Fibroblast of gingiva (primary cell): ENCODE measurements around the gene MARK3.

Experiments
- DNase-seq: peaks from one replicate; pipeline ENCODE4 v3.0.0-alpha.2; 2011; ENCODE audit warnings: low read depth

Gene MARK3

DNA sequence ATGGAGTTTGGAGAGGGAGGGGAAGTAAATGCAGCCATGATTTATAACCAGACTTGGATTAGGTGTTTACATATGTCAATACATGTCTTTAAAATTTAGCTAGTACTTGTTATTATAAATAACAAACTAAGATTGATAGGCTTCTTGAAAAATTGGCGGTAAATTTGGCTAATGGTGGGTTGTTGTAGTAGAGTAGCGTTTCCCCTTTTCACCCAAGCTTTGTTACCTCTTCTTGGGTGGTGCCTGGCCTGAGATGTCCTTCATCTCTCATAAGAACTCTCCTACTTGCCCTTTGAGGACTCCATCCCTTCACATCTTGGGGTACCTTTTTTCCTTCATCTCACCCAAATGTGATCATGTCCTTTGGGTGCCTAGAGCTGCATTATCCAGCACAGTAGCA, 11.2 kb downstream of the MARK3 start:
- no peak for DNase-seq

DNA sequence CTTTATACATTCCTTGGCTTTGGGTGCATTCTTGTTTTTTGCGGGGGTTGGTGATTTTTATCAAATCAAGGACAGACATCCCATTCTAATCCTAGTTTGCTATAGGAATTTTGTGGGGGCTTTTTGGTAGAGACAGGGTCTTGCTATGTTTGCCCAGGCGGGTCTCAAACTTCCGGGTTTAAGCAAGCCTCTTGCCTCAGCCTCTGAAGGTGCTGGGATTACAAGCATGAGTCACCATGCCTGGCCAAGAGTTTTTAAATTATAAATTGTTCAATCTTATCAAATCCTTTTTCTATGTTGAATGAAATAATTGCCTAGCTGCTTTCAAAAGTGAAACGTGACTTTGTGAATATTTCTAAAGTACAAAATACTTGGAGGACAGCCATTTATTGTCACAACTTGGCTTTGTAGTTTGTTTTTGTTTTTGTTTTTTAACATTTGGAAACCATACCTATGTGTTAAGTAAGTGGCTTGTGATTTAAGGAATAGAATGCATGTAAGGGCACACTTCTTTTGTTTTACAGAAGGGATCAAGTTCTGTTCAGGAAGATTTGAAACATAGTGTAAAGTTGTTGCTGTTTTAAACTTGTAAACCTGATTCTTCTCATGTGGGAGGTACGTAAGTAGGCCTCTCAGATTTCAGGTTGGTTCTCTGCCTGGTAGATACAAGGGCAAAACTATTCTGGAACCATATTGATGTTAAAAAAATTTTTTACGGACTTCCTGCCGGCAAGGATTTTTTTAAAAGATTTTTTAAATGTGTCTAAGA, 13.4 kb downstream of the MARK3 start:
- DNase-seq: peak; percentile 57

DNA sequence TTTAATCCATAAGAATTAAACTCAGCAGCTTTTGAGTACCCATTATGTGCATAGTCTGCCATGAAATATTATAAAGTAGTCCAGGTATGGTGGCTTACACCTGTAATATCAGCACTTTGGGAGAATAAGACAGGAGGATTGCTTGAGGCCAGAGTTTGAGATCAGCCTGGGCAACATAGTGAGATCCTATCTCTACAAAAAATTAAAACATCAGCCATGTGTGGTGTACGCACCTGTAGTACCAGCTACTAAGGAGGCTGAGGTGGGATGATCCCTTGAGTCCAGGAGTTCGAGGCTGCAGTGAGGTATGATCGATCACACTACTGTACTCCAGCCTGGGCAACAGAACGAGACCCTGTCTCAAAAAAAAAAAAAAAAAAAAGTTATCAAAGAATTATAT, 15.3 kb downstream of the MARK3 start:
- no peak for DNase-seq

DNA sequence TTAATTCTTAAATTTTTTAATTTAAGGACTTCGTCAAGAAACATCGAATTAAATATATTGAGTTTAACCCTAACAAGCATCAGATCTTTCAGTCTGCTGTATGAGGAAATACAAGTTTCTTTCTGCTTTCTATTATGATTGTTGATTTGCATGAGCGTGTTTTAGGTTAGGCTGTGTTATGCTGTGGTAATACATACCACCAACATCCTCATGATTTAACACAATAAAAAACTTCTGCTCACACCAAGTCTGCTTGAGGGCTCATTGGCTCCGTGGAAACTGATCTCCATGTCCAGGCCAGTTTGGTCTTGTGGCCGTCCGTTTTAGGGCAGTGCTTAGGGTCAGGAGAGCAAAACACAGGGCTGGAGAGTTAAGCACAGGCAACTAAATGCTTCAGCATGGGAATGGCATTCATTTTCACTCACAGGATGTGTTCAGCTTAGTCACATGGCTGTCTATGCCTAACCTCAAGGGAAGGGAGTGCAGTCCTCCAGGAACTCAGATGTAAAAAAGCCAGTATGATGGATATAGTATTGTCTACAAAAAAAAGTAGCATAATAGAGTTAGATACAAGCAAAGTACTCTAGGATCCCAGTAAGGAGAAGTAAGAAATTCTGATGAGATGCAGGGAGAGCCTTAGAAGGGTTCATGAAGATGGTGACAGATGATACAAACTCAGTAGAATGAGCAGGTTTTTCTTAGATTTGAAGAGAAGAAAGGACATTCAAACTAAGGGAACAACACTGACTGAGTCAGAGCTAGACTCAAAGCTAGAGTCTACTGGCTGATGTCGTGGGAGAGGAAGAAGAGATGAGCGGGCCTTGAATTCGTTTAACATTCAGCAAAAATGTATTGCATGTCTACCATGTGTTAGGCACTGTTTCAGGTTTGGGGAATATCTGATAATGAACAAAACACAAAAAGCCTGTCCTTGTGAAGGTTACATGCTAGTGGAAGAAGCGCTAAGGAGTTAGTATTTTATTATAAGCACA, 16.3 kb downstream of the MARK3 start:
- peak; percentile 90 for DNase-seq

DNA sequence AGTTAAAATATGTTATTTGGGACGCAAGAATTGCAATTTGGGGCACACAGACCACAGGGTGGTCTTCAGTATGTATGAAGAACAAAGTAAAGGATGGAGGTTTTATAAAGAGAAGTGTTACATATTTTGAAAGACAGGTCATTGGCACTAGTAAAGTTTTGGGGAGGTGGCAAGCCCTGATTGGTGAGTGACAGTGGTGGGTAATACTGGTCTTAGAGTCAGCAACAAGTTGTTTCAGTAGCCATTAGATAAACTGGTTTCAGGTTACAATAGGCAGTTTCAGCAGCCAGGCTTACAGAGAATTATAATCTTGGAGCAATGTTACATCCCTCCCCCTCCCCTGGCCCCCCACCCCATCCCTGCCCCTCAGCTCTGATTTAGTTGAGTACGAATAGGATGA, 17.5 kb downstream of the MARK3 start:
- no peak for DNase-seq

DNA sequence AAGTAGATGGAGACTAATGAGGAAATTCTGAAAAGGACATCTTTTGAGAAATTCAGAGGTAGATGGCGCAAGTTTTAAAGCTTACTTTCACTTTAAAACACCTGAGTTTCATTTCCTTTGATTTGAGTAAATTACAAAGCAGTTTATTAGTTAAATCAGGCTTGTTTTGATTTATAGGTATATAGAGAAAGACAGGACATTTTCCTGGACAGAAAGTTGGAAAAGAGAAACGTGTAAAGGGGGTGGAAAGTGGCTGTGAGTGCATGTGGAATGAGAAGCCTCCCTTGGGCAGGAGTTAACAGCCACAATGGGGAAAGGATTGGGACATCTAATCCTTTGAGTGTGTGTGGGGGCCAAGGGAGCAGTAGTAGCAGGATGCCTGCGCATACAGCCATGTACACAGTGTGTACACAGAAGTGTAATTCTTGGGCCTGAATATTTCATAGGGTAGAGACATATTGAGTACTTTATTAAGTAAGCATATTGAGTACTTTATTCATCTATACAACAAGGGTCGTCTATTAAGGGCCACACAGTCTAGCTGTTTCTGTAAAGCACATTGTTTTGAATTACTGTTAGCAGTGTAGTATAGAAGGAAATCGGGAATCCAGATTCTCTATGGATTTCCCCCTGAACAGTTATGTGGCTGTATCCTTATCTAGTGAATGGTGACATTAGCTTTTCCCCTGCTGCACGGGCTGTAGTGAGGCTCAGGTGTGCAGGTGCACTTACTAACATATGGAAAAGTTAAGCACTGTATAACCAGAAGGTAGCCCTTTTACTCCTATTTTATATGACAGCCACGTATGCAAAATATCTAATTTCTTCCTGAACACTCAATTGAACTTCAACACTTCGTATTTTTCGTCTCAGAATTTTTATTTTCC, 19.1 kb downstream of the MARK3 start:
- peak; percentile 35 for DNase-seq

DNA sequence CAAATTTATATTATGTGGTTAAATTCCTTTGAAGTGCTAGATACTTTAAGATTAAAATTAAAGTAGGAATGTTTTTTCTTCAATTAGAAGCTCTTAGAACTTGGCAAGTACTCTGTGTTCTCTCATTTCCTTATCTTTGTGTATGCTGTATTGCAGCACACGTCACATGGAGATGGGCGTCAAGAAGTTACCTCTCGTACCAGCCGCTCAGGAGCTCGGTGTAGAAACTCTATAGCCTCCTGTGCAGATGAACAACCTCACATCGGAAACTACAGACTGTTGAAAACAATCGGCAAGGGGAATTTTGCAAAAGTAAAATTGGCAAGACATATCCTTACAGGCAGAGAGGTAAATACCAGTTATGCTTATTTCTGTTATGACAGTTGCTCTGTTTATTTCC, 19.7 kb downstream of the MARK3 start:
- no peak for DNase-seq

DNA sequence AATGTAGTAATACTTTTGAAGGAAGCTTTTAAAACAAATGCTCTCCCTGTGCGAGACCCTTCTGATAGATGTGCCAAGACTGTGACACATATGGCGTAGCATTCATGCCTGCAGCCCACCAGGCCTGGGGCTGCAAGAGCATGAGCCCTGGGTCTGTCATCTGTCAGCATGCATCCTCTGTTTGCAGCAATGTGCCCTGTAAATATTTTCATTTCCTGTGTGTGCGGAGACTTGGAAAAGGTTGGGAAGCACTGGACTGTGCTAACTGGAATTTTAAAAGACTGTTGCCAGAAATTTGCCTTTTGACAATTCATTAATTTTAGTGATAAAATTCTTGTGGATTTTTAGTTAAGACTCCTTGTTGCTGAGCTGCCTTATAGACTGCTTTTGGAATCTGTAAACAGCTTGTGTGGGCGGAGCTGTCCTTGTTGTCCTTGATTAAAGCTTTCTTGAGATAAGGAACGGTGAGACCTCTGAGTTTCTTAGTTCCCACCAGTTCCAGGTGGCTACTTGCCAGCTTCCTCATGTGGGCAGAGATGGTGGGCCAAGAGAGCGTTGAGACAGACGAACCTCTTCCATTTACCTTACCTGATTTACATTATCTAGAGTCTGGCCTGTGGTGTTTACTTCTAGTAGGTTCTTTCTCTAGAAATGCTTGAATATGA, 23.4 kb downstream of the MARK3 start:
- no peak for DNase-seq

DNA sequence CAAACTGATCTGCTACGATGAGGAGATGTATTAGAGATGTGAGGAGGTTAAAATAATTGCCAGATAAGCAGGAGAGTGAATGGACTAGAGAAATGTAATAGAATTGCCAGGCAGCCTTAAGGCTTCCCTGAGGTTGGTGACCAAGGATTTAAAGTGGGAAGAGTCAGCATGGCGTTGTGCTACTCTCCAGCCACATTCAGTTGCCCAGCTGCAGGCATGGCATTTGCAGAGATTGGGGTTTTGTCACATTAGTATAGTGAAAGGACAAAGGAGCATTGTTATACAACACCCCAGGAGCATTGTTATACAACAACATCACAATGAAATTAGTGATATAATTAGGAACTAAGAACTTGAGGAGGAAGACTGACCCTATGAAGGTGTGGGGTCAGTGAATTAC, 31.7 kb downstream of the MARK3 start:
- no peak for DNase-seq

DNA sequence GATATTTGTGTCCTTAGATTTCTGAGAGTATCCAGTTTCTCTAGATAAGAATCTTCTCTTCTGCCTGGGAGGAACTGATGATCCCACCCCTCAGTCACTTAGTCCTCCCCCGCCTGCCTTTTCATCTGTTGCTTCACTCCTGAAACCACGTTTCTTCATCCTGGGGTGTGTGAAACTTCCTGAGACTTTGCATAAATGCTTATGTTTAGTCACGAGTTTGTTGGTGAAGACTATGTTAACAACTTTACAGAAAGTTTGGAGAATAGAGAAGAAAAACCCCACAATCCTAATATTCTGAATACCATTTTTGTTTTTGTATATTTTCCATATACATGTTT, 33.2 kb downstream of the MARK3 start:
- peak; percentile 62 for DNase-seq

DNA sequence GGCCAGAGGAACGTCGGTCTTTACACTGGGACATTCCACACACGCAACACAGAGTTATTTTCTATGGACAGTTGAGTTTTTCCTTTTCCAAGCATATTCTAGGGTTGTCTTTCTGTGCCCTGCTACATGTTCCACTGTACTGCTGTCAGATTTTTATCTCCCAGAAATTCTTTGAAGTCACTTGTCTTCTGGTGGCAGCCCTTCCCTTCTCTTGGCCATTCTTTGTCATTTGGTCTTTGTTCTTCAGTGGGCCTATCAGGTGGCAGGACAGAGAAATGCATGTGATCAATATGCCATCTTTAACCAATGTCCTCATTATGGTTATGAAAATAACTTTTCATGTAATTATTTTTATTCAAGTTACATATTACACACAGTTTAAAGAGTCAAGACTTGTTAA, 36.3 kb downstream of the MARK3 start:
- no peak for DNase-seq

DNA sequence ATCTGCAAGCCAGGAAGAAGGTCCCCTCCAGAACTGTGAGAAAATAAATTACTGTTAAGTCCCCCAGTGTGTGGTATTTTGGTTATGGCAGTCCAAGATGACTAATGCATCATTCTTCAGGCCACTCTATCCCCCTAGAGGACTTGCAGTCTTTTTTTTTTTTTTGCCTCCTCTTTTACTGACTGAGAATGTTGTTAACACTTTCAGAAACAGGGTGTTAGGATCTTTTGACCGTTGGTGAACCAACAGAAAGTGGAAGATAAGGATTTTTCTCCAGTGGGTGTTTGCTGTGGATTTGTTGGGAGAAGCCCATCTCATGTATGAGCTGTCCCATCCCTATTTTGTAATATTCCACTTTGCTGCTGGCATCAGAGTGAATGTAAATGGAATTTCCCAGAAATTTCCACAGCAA, 37.8 kb downstream of the MARK3 start:
- peak; percentile 58 for DNase-seq

DNA sequence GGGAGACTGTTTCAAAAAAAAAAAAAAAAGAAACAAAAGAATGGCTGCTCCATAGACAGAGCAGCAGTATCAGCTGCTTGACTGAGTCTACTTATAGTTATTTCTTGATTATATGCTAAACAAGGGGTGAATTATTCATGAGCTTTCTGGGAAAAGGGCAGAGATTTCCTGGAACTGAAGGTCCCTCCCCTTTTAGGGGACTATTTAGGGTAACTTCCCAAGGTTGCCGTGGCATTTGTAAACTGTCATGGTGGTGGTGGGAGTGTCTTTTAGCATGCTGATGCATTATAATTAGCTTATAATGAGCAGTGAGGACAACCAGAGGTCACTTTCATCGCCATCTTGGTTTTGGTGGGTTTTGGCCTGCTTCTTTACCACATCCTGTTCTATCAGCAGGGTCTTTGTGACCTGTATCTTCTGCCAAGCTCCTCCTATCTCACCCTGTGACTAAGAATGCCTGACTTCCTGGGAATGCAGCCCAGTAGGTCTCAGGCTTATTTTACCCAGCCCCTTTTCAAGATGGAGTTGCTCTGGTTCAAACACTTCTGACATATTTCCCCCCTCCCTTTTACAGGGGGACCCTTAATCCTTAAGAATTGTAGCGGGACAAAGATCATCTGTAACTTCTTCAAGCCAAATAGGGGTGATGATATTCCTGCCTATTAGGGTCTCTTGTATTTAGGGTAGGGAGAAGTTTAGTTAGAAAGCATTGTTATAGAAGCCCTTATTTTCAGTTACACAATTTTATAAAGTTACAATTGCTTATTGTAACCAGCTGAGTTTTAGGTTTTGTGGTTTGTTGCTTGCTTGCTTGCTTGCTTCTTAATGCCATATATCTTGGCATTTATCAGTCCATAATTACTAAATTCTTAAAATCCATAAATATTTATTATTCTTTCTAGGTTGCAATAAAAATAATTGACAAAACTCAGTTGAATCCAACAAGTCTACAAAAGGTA, 42.5 kb downstream of the MARK3 start:
- peak; percentile 60 for DNase-seq

DNA sequence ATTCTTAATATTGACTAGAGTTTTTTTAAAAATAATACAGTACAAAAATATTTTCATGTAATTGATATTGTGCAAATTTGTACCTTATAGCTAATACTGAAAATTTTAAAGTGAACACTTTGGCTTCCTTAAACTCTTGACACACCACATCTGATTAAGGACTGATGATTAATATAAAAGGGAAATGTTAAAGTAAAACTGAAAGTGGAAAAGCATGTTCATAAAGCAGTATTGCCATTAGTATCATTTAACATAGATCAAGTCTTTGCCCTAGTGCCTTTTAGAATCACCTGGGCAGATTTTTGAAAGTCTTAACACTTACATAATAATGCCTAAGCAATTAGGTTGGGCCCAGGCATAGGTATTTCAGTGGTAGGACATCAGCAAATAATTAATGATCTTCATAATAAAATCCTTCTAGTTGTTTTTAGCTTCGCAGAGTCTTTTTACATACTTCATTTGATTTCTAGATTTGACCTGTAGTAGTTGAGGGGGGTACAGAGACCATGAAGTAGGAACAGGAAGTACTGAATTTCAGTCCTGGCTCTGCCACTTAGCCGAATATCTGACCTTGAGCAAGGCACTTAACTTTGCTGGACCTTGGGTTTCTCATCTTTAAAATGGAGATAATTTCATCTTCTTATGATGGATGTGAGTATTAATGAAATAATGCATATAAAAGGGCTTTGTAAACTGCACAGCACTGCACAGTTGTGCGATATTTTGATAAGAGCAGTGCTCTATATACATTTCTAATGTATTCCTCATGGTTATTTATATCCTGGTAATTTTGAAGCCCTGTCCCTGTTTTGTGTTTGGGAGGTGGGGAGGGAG, 43.7 kb downstream of the MARK3 start:
- DNase-seq: no peak

DNA sequence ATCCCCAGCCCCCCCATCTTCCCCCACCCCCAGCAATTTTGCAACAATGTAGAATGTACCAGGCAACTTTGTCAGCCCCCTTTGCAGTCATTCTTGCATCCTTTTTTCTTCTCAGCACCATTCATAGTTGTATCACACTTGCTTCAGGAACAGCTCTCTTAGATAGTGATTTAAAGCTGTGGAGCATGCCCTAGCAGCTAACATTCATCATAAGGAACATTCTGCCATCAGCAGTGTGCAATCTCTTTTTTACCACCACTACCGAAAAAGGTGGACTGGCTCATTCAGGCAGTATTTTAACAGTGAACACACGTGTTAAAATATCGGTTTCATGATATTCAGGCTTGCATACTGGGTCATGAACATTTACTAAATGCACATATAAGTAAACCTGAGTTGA, 45.1 kb downstream of the MARK3 start:
- no peak for DNase-seq

DNA sequence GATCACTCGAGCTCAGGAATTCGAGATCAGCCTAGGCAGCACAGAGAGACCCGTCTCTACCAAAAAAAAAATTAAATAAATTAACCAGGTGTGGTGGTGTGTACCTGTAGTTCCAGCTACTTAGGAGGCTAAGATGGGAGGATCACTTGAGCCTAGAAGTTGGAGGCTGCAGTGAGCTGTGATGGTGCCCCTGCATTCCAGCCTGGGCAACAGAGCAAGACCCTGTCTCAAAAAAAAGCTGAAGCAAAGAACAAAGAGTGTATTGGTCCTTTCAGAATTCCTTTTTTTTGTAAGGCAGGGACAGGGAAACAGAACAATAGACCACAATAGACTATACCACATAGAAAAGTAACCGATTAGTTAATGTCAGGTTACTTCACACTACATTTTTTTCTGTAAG, 47.4 kb downstream of the MARK3 start:
- DNase-seq: no peak

DNA sequence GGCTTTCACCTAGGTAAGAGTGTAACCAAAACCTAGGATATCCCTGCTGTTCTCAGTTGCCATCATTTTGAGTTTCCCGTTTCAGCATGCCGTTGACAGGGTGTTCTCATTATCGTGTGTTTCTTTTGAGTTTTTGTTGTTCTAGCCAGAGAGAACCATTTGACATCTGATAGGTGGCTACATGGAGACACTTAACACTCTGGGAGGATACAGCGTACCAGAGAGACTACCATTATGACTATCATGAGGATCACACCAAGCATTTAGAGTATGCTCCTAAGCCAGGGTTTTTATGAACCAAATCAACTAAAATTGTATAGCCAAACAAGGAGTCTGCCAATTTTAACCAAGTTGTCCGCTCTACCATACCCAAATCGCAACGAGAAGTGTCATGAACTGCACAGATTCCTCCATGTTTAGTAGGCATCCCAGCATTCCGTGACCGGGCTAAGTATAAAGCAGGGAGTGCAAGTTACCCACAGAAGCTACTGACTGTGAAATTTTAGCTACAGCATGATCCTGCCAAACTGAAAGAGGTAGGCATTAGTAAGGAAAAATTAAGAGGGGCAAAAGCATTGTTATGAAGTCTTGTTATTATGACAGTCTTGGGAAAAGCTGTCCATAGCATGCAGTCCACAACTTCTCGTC, 48.8 kb downstream of the MARK3 start:
- no peak for DNase-seq

DNA sequence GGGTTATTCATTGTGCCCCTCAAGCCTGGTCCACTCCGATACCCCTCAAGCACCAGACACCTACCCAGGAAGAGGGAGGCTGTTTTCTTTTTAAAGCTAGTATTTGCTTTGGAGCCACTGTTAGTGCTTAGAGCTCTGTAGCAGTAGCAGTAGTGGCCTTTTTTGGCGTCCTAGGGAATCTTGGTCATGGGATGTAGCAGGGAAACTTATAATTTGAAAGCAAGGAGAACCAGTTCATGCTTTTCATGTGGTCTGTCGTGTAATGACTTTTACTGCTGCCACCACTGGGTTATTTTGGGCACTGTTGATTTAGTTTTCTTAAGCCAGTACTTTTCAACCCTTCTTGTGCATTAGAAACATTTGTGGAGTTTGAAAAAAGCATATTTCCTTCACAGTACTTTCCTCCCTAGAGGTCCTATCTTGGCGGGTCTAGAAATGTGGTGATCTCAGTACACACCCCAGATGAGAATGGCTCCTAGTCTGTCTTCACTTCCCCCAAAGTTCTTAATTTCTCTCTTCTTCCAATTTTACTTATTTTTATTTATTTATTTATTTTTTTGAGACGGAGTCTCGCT, 49.7 kb downstream of the MARK3 start:
- DNase-seq: no peak

DNA sequence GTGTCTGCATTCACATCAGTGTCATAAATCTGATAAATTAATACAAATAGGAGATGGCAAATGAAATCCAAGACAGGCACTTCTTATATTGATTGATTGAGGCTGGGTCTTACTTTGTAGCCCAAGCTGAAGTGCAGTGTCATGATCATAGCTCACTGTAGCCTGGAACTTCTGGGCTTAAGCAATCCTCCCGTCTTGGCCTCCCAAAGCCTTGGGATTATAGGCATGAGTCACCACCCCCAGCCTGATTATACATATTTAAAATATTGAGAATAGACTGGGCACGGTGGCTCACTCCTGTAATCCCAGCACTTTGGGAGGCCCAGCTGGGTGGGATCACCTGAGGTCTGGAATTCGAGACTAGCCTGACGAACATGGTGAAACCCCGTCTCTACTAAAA, 51.3 kb downstream of the MARK3 start:
- DNase-seq: peak; percentile 42
